ENCODE measurements around the gene AK1. TPM values are rescaled to one million over a fixed set of nuclear protein-coding genes. Genes with fewer than 3 reads are reported as not detected.

AK1 gene
- total RNA-seq, 2 experiments from 2014 or later, result 19.5 to 21.6 TPM

DNA sequence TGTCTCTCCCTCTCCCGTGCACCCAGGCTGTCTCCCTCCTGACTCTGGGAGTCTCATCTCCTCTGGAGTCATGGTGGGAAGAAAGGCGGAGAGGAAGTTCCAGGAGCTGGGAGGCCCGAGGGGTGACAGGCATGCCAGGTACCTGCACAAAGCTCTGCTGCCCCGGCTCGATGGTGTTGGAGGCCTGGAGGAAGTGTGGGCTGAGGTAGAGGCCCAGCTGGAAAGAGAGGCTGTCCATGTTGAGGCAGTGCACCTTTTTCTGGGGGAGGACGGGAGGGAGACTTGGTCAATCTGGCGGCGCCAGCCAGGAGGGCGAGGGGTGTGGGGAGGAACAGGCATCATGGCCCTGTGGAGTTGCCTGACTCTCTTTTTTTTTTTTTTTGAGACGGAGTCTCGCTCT is 58.9 kb downstream of the AK1 start:
- Histone ChIP-seq H3K4me2 (ENCODE audit: low read length) (no peak overlapping the region), H3K4me1 (ENCODE audit: insufficient read depth, low read length, poor library complexity, severe bottlenecking) (no peaks in the 10 kb centered on the region), H3K9me2 (ENCODE audit: insufficient read depth, low read length) (no peaks in the 10 kb centered on the region), H3K9me3 (ENCODE audit: low read length) (no peaks in the 10 kb centered on the region), H3K27ac (ENCODE audit: low read depth, low read length, poor library complexity, severe bottlenecking) (no peak overlapping the region), H2AFZ (ENCODE audit: low read length) (no peak overlapping the region), H3K36me3 (ENCODE audit: insufficient read depth, low read length) (peaks cover 39% of the 10 kb centered on the region), H3K4me3 (ENCODE audit: low read depth, low read length, poor library complexity, severe bottlenecking) (no peak overlapping the region), H3K79me2 (ENCODE audit: insufficient read depth, low read depth, low read length) (no peaks in the 10 kb centered on the region), H4K20me1 (ENCODE audit: insufficient read depth, low read length) (no peaks in the 10 kb centered on the region)
- CTCF ChIA-PET (ENCODE audit: unreplicated experiment), result no interaction called here
- no peak for TF ChIP-seq EZH2phosphoT487 (IDR thresholded peaks at IDR 0.05; ENCODE audit: borderline replicate concordance, low read depth, low read length)
- TF ChIP-seq CTCF (conservative IDR thresholded peaks at IDR 0.05; ENCODE audit: low read length), result no peak
- BruUV-seq (replicated peaks), result no TSS peak
- no peak for DNase-seq (ENCODE audit: low spot score)
- POLR2A ChIA-PET, result no interaction called here
- intact Hi-C loops (cut with micrococcal nuclease; ENCODE audit: unreplicated experiment), result no loop called here

GRCh38 chr9:127817881-127818434 is 59.5 kb downstream of the AK1 start:
- peaks cover 45% of the 10 kb centered on the region for H3K36me3 ChIP-seq (ENCODE audit: insufficient read depth, low read length)
- POLR2A ChIA-PET, result no interaction called here

More at GRCh38 chr9:127817881-127818434, 59.5 kb downstream of the AK1 start:
- H3K9me2 ChIP-seq (ENCODE audit: insufficient read depth, low read length), result no peaks in the 10 kb centered on the region
- no peak overlapping the region for H3K4me3 ChIP-seq (ENCODE audit: low read depth, low read length, poor library complexity, severe bottlenecking)
- H3K27ac ChIP-seq (ENCODE audit: low read depth, low read length, poor library complexity, severe bottlenecking), result no peak overlapping the region
- intact Hi-C loops (cut with micrococcal nuclease; ENCODE audit: unreplicated experiment), result no loop called here
- DNase-seq (ENCODE audit: low spot score), result no peak
- no peak overlapping the region for H3K4me2 ChIP-seq (ENCODE audit: low read length)
- H3K79me2 ChIP-seq (ENCODE audit: insufficient read depth, low read depth, low read length), result no peaks in the 10 kb centered on the region
- BruUV-seq (replicated peaks), result no TSS peak
- H3K4me1 ChIP-seq (ENCODE audit: insufficient read depth, low read length, poor library complexity, severe bottlenecking), result no peaks in the 10 kb centered on the region
- H3K9me3 ChIP-seq (ENCODE audit: low read length), result no peaks in the 10 kb centered on the region
- no peaks in the 10 kb centered on the region for H4K20me1 ChIP-seq (ENCODE audit: insufficient read depth, low read length)
- H2AFZ ChIP-seq (ENCODE audit: low read length), result no peak overlapping the region
- TF ChIP-seq EZH2phosphoT487 (IDR thresholded peaks at IDR 0.05; ENCODE audit: borderline replicate concordance, low read depth, low read length) (no peak), CTCF (conservative IDR thresholded peaks at IDR 0.05; ENCODE audit: low read length) (no peak)
- CTCF ChIA-PET (ENCODE audit: unreplicated experiment), result no interaction called here

Measured in OCI-LY7 (cell line).